Cerebellar nuclear complex (tissue), 1 donor: ENCODE data around the gene MDN1.
"Not testable (repeated sequence)": the region's sequence is repeated elsewhere in the genome, so short reads cannot be mapped to it uniquely, and the experiment has no call there.

Experiments
- DNase-seq, 2 experiments: peaks; one replicate each; lab custom pipeline; 2025; lab: John Stamatoyannopoulos, UW

The MDN1 gene

GRCh38 chr6:89769572-89769971 is 50.0 kb downstream of the MDN1 start:
- no peak for DNase-seq

GRCh38 chr6:89768324-89768723 is 51.3 kb downstream of the MDN1 start:
- DNase-seq, result no peak

- no peak for DNase-seq
These were observed 56.0 kb downstream of the MDN1 start for GRCh38 chr6:89763550-89763949.

GRCh38 chr6:89758830-89759229 is 60.8 kb downstream of the MDN1 start:
- DNase-seq, result no peak

GRCh38 chr6:89750338-89750737 is 69.3 kb downstream of the MDN1 start:
- DNase-seq, result no peak

GRCh38 chr6:89749918-89750317 is 69.7 kb downstream of the MDN1 start:
- DNase-seq, result no peak

GRCh38 chr6:89745716-89746115 is 73.9 kb downstream of the MDN1 start:
- no peak for DNase-seq

- no peak for DNase-seq
These were observed 74.5 kb downstream of the MDN1 start for GRCh38 chr6:89745096-89745495.

GRCh38 chr6:89736893-89737292 is 82.7 kb downstream of the MDN1 start:
- no peak for DNase-seq

GRCh38 chr6:89734526-89734925 is 85.1 kb downstream of the MDN1 start:
- DNase-seq, result no peak

GRCh38 chr6:89731924-89732567 is 87.5 kb downstream of the MDN1 start:
- DNase-seq, result no peak

GRCh38 chr6:89731262-89731661 is 88.3 kb downstream of the MDN1 start:
- not testable (repeated sequence) for DNase-seq

GRCh38 chr6:89729818-89730217 is 89.8 kb downstream of the MDN1 start:
- DNase-seq, result no peak

GRCh38 chr6:89727501-89727900 is 92.1 kb downstream of the MDN1 start:
- no peak for DNase-seq

- no peak for DNase-seq
These were observed 94.6 kb downstream of the MDN1 start for GRCh38 chr6:89724981-89725380.

GRCh38 chr6:89723046-89723445 is 96.5 kb downstream of the MDN1 start:
- no peak for DNase-seq

- DNase-seq, result no peak
These were observed 103.1 kb downstream of the MDN1 start for GRCh38 chr6:89716532-89716931.

- DNase-seq, result no peak
These were observed 107.8 kb downstream of the MDN1 start for GRCh38 chr6:89711801-89712200.

- DNase-seq, result no peak
These were observed 111.3 kb downstream of the MDN1 start for GRCh38 chr6:89708316-89708715.

GRCh38 chr6:89707766-89708165 is 111.8 kb downstream of the MDN1 start:
- no peak for DNase-seq

GRCh38 chr6:89706121-89706520 is 113.5 kb downstream of the MDN1 start:
- no peak for DNase-seq

- no peak for DNase-seq
These were observed 116.3 kb downstream of the MDN1 start for GRCh38 chr6:89703292-89703691.

- DNase-seq, result no peak
These were observed 117.2 kb downstream of the MDN1 start for GRCh38 chr6:89702349-89702748.

- DNase-seq, result no peak
These were observed 123.9 kb downstream of the MDN1 start for GRCh38 chr6:89695667-89696066.

GRCh38 chr6:89694428-89694827 is 125.2 kb downstream of the MDN1 start:
- DNase-seq, result no peak
